H1 (cell line): ENCODE data around the gene DRC1. TPM values are rescaled to one million over a fixed set of nuclear protein-coding genes. Genes with fewer than 3 reads are reported as not detected.

Source experiments
- CTCF ChIA-PET: fragments of 300-600 bp; sonication (Branson Sonifier 250); formaldehyde crosslinking; loops from one replicate; lab custom pipeline; 2021; ENCODE audit not compliant: partially characterized antibody; lab: Charles Lee
- POLR2A ChIA-PET: fragments of 300-600 bp; sonication (Branson Sonifier 250); formaldehyde crosslinking; loops from one replicate; lab custom pipeline; 2021; ENCODE audit warnings: inconsistent platforms; ENCODE audit not compliant: partially characterized antibody; lab: Charles Lee
- DNase-seq, 2 experiments: peaks; one replicate each; pipeline versions ENCODE4 v3.0.0 to v3.0.0-alpha.2; 2010 to 2022; ENCODE audit warnings: low spot score in 2 of 2, low read depth in 1 of 2, mixed read lengths in 1 of 2
- FAIRE-seq: peaks from 2 replicates; lab custom pipeline; 2011; peaks lifted over from hg19 to GRCh38; lab: Jason Lieb, UNC
- H2AFZ ChIP-seq: 2 replicates; pipeline ENCODE4 v1.8.1; 2012; ENCODE audit warnings: low read length, inconsistent platforms
- H2AK5ac ChIP-seq: 2 replicates; pipeline ENCODE4 v1.6.1; 2013; ENCODE audit warnings: low read depth, low read length
- H2BK120ac ChIP-seq: replicated peaks from 2 replicates; pipeline ENCODE3; 2013; ENCODE audit warnings: low read depth, low read length, inconsistent platforms
- H2BK12ac ChIP-seq: 2 replicates; pipeline ENCODE4 v1.6.1; 2013; ENCODE audit warnings: low read depth, low read length
- H2BK15ac ChIP-seq: 2 replicates; pipeline ENCODE4 v1.6.1; 2013; ENCODE audit warnings: low read length
- H2BK20ac ChIP-seq: 2 replicates; pipeline ENCODE4 v1.6.1; 2013; ENCODE audit warnings: low read length
- H2BK5ac ChIP-seq: 2 replicates; pipeline ENCODE4 v1.6.1; 2013; ENCODE audit warnings: low read depth, low read length
- H3K14ac ChIP-seq: 2 replicates; pipeline ENCODE4 v1.6.1; 2013; ENCODE audit warnings: inconsistent platforms; ENCODE audit not compliant: insufficient read length
- H3K18ac ChIP-seq: 2 replicates; pipeline ENCODE4 v1.6.1; 2013; ENCODE audit warnings: low read length; ENCODE audit errors: extremely low read depth
- H3K23ac ChIP-seq: 2 replicates; pipeline ENCODE4 v1.6.1; 2013; ENCODE audit warnings: inconsistent platforms; ENCODE audit not compliant: insufficient read length
- H3K23me2 ChIP-seq: 2 replicates; pipeline ENCODE4 v1.6.1; 2013; ENCODE audit warnings: low read depth, low read length
- H3K27ac ChIP-seq: 2 replicates; pipeline ENCODE4 v1.6.1; 2011; ENCODE audit warnings: low read depth, low read length, inconsistent platforms
- H3K27me3 ChIP-seq, 4 experiments: replicated peaks in 1 of 4; 1 replicate in 1 of 4; 2 replicates in 3 of 4; pipeline versions ENCODE4 v1.6.1 to v1.8.1; 2011 to 2013; ENCODE audit warnings: low read length in 3 of 4, mild to moderate bottlenecking in 3 of 4, inconsistent platforms in 2 of 4, mixed read lengths in 2 of 4, moderate library complexity in 1 of 4; ENCODE audit not compliant: control insufficient read depth in 3 of 4, insufficient read depth in 3 of 4; ENCODE audit errors: extremely low read depth in 1 of 4
- H3K36me3 ChIP-seq, 4 experiments: 2 replicates each; pipeline versions ENCODE4 v1.6.1 to v1.8.1; 2011 to 2013; ENCODE audit warnings: mild to moderate bottlenecking in 4 of 4, low read length in 3 of 4, moderate library complexity in 2 of 4, control low read depth in 1 of 4, inconsistent platforms in 1 of 4; ENCODE audit not compliant: insufficient read depth in 4 of 4, control insufficient read depth in 2 of 4
- H3K4ac ChIP-seq: replicated peaks from 2 replicates; pipeline ENCODE3; 2013; ENCODE audit warnings: low read length, low read depth, mixed read lengths, inconsistent platforms; ENCODE audit not compliant: insufficient read length
- H3K4me1 ChIP-seq, 4 experiments: replicated peaks in 1 of 4; 1 replicate in 1 of 4; 2 replicates in 3 of 4; pipeline versions ENCODE4 v1.6.1 to v1.8.1; 2011 to 2013; ENCODE audit warnings: low read length in 3 of 4, inconsistent platforms in 2 of 4, mixed read lengths in 1 of 4; ENCODE audit not compliant: insufficient read depth in 4 of 4, control insufficient read depth in 3 of 4
- H3K4me2 ChIP-seq, 2 experiments: 2 replicates each; pipeline versions ENCODE4 v1.6.1 to v1.8.1; 2011 to 2013; ENCODE audit warnings: low read depth in 2 of 2, low read length in 2 of 2, control low read depth in 1 of 2, inconsistent platforms in 1 of 2, mild to moderate bottlenecking in 1 of 2; ENCODE audit not compliant: insufficient read depth in 1 of 2
- H3K4me3 ChIP-seq, 4 experiments: fragments of 200-600, 300-600 bp in 1 of 4; sonication (generic), shearing (Covaris generic), sonication (Bioruptor Twin) in 1 of 4; 2 replicates each; pipeline versions ENCODE4 v1.5.1 to v1.8.1; 2011 to 2016; ENCODE audit warnings: low read length in 4 of 4, low read depth in 3 of 4, control low read depth in 2 of 4, inconsistent platforms in 2 of 4, mild to moderate bottlenecking in 2 of 4, mixed read lengths in 1 of 4, moderate library complexity in 1 of 4; ENCODE audit not compliant: insufficient read depth in 2 of 4; ENCODE audit errors: extremely low read depth in 1 of 4
- H3K56ac ChIP-seq: replicated peaks from 2 replicates; pipeline ENCODE3; 2013; ENCODE audit warnings: low read depth, mild to moderate bottlenecking, mixed read lengths, low read length, inconsistent platforms; ENCODE audit not compliant: insufficient read length
- H3K79me1 ChIP-seq: 2 replicates; pipeline ENCODE4 v1.6.1; 2013; ENCODE audit warnings: low read depth, low read length, control low read depth
- H3K79me2 ChIP-seq, 2 experiments: 2 replicates each; pipeline versions ENCODE4 v1.6.1 to v1.8.1; 2012 to 2013; ENCODE audit warnings: low read length in 2 of 2, mild to moderate bottlenecking in 2 of 2, inconsistent platforms in 1 of 2; ENCODE audit not compliant: insufficient read depth in 2 of 2, control insufficient read depth in 1 of 2
- H3K9ac ChIP-seq, 4 experiments: replicated peaks in 1 of 4; 1 replicate in 1 of 4; 2 replicates in 3 of 4; pipeline versions ENCODE4 v1.6.1 to v1.8.1; 2011 to 2013; ENCODE audit warnings: low read depth in 3 of 4, low read length in 3 of 4, control low read depth in 2 of 4, mild to moderate bottlenecking in 2 of 4, moderate library complexity in 2 of 4, inconsistent platforms in 1 of 4; ENCODE audit errors: extremely low read depth in 1 of 4
- H3K9me3 ChIP-seq, 2 experiments: 2 replicates each; pipeline versions ENCODE4 v1.6.1 to v1.8.1; 2012 to 2013; ENCODE audit warnings: mild to moderate bottlenecking in 2 of 2, moderate library complexity in 2 of 2, control low read depth in 1 of 2, inconsistent platforms in 1 of 2, low read depth in 1 of 2, low read length in 1 of 2, mixed read lengths in 1 of 2; ENCODE audit not compliant: insufficient read depth in 2 of 2
- H4K20me1 ChIP-seq, 2 experiments: replicated peaks in 1 of 2; 2 replicates each; pipeline versions ENCODE3 to v1.8.1; 2011 to 2013; ENCODE audit warnings: inconsistent platforms in 2 of 2, low read length in 2 of 2, mild to moderate bottlenecking in 1 of 2; ENCODE audit not compliant: insufficient read depth in 2 of 2, control insufficient read depth in 1 of 2
- H4K5ac ChIP-seq: 2 replicates; pipeline ENCODE4 v1.6.1; 2013; ENCODE audit warnings: low read length, low read depth, mixed read lengths, inconsistent platforms; ENCODE audit not compliant: insufficient read length
- H4K8ac ChIP-seq: 2 replicates; pipeline ENCODE4 v1.8.0; 2013; ENCODE audit warnings: mild to moderate bottlenecking, moderate library complexity, low read length, inconsistent platforms; ENCODE audit not compliant: insufficient read depth; ENCODE audit errors: extremely low read depth
- H4K91ac ChIP-seq: replicated peaks from 2 replicates; pipeline ENCODE3; 2013; ENCODE audit warnings: low read length, mixed read lengths, inconsistent platforms; ENCODE audit not compliant: insufficient read length
- E2F6 ChIP-seq: IDR thresholded peaks from 2 replicates; pipeline ENCODE4 v1.6.1; 2012; ENCODE audit warnings: inconsistent platforms
- JUN ChIP-seq: IDR thresholded peaks from 2 replicates; pipeline ENCODE4 v1.6.1; 2011; ENCODE audit warnings: low read depth, mild to moderate bottlenecking, improper control_type of control experiment, low read length
- KDM1A ChIP-seq: fragments of 200-600, 300-600 bp; sonication (generic); IDR thresholded peaks from 2 replicates; pipeline ENCODE4 v1.7.1; 2016; ENCODE audit warnings: mild to moderate bottlenecking, low read length, borderline replicate concordance
- SIX5 ChIP-seq: IDR thresholded peaks from 2 replicates; pipeline ENCODE4 v1.6.1; 2011; ENCODE audit warnings: mild to moderate bottlenecking, low read depth, low read length
- YY1 ChIP-seq: IDR thresholded peaks from 2 replicates; pipeline ENCODE4 v1.6.1; 2011; ENCODE audit warnings: low read depth, mild to moderate bottlenecking, low read length
- WGBS, 2 experiments: shearing (Covaris generic) in 1 of 2; methylation state at CpG; one replicate each; pipeline versions ENCODE4 v1.1.6 to v1.1.7; 2013 to 2015; ENCODE audit warnings: low lambda C conversion rate in 2 of 2, mixed read lengths in 2 of 2, inconsistent platforms in 1 of 2, low coverage in 1 of 2, missing lambda C conversion rate in 1 of 2; ENCODE audit not compliant: insufficient replicate concordance in 2 of 2, insufficient coverage in 1 of 2, insufficient read length in 1 of 2; ENCODE audit errors: extremely low coverage in 1 of 2, missing lambda C conversion rate in 1 of 2; 5-methylcytosine and 5-hydroxymethylcytosine counted together
- polyA plus RNA-seq, 7 experiments: library from polyadenylated mRNA; depleted of rRNA in 3 of 7; stranded (reverse) in 5 of 7; unstranded in 2 of 7; fragments of >200 nt in 5 of 7; fragments of 200-250 nt in 2 of 7; gene quantifications; 1 replicate in 5 of 7; 2 replicates in 1 of 7; 4 replicates in 1 of 7; pipeline versions ENCODE4 v1.2.1 to v1.2.3, GENCODE V29; 2011 to 2013; ENCODE audit warnings: missing spikeins in 2 of 7, mixed read lengths in 2 of 7
- total RNA-seq: library from RNA; stranded (reverse); fragmentation: NEBNext Ultra II Directional; extraction: Animal tissue kit (Norgen Biotek cat#: 25700); gene quantifications from 2 replicates; pipeline ENCODE4 v1.2.1, GENCODE V29; 2021

DRC1 gene
- total and polyA plus RNA-seq, 2 of the 8 experiments (the other 6 are each of a cell fraction or from before 2014, with no cell fraction given), result 0.08 TPM; not detected in 1

GRCh38 chr2:26457695-26458364, 56.1 kb downstream of the DRC1 start:
- no peaks in the 10 kb centered on the region for H4K20me1 ChIP-seq
- H3K27ac ChIP-seq, result no peak overlapping the region
- no peak overlapping the region for H2BK15ac ChIP-seq
- no peaks in the 10 kb centered on the region for H3K79me2 ChIP-seq
- H2BK5ac ChIP-seq, result no peak overlapping the region
- no peaks in the 10 kb centered on the region for H3K79me1 ChIP-seq
- H3K56ac ChIP-seq, result no peak overlapping the region
- peaks cover 0 to 13% (median 0%) of the 10 kb centered on the region in 4 experiments; a peak in 3 of 7 replicates for H3K4me1 ChIP-seq
- no peak overlapping the region for H2AFZ ChIP-seq
- peak overlapping the region; percentile 72 for H4K8ac ChIP-seq
- CTCF ChIA-PET, result interaction anchor here (0.6 to 6.3 kb wide), 13 partner anchors 10 to 270 kb away, joined by 3 to 25 read pairs (median 4); no protein-coding TSS in a partner anchor
- H3K9ac ChIP-seq, result no peak overlapping the region
- WGBS, 2 experiments, result 89% methylated on average over 17 of the region's 19 CpGs; no CpG with 5 or more reads in 1 of the 2 experiments
- H3K9me3 ChIP-seq, result no peaks in the 10 kb centered on the region
- no peaks in the 10 kb centered on the region for H3K23me2 ChIP-seq
- no peak overlapping the region for H2BK120ac ChIP-seq
- no peak overlapping the region for H3K4me3 ChIP-seq
- no peak overlapping the region for H4K91ac ChIP-seq
- FAIRE-seq (no peak), DNase-seq (no peak)
- H3K18ac ChIP-seq, result no peak overlapping the region
- POLR2A ChIA-PET, result interaction anchor here (1.4 kb wide), 1 partner anchor 9 kb away, joined by 4 read pairs; no protein-coding TSS in a partner anchor
- H3K27me3 ChIP-seq, result no peaks in the 10 kb centered on the region
- no peak overlapping the region for H3K14ac ChIP-seq
- H3K23ac ChIP-seq, result no peak overlapping the region
- H4K5ac ChIP-seq, result no peak overlapping the region
- H2BK12ac ChIP-seq, result no peak overlapping the region
- no peak overlapping the region for H3K4ac ChIP-seq
- H3K36me3 ChIP-seq, result no peaks in the 10 kb centered on the region
- no peak overlapping the region for H2AK5ac ChIP-seq
- H3K4me2 ChIP-seq, result no peak overlapping the region; a peak in 1 of 4 replicates
- no peak overlapping the region for H2BK20ac ChIP-seq
- TF ChIP-seq E2F6 (no peak), KDM1A (no peak), JUN (no peak), YY1 (no peak), SIX5 (no peak)
